Measurements from ENCODE around the gene CACNA1B.

DNA sequence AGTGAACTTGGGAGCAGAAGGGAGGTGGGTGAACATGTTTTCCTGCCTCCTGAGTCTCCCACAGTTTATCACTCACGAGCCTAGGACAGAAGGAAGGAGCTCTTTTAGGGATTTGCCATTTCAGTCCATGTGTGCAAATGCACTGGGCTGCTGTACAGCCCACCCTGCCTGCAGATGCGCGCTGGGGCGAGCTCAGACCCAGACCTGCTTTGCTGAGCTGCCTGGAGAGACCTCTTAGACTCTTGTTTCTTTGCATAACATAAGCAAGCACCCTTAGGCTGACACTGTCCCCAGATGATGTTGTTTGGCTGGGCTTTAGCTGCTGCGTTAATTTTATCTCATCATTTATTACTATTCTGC is 199.0 kb downstream of the CACNA1B start:
- TF ChIP-seq, protein P1, sequence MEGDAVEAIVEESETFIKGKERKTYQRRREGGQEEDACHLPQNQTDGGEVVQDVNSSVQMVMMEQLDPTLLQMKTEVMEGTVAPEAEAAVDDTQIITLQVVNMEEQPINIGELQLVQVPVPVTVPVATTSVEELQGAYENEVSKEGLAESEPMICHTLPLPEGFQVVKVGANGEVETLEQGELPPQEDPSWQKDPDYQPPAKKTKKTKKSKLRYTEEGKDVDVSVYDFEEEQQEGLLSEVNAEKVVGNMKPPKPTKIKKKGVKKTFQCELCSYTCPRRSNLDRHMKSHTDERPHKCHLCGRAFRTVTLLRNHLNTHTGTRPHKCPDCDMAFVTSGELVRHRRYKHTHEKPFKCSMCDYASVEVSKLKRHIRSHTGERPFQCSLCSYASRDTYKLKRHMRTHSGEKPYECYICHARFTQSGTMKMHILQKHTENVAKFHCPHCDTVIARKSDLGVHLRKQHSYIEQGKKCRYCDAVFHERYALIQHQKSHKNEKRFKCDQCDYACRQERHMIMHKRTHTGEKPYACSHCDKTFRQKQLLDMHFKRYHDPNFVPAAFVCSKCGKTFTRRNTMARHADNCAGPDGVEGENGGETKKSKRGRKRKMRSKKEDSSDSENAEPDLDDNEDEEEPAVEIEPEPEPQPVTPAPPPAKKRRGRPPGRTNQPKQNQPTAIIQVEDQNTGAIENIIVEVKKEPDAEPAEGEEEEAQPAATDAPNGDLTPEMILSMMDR (IDR thresholded peaks at IDR 0.05; ENCODE audit: borderline replicate concordance, extremely low read depth, low read length, poor library complexity, severe bottlenecking): no peak
- no peak for TF ChIP-seq EZH2 (IDR thresholded peaks at IDR 0.05; ENCODE audit: borderline replicate concordance, low read depth, low read length, severe bottlenecking)
